ENCODE results near the gene SOAT2.
A peak's percentile ranks its signal among the peaks of the same experiment; 100 is the strongest.
"Not testable (repeated sequence)": the region's sequence is repeated elsewhere in the genome, so short reads cannot be mapped to it uniquely, and the experiment has no call there.

SOAT2 gene

GRCh38 chr12:53160000-53160399, 56.7 kb downstream of the SOAT2 start:
- DNase-seq = no peak

GRCh38 chr12:53160673-53161072, 57.4 kb downstream of the SOAT2 start:
- no peak for DNase-seq

- no peak for DNase-seq
Measured at GRCh38 chr12:53161119-53161911, 58.0 kb downstream of the SOAT2 start.

- DNase-seq = not testable (repeated sequence)
Measured at GRCh38 chr12:53163008-53163407, 59.7 kb downstream of the SOAT2 start.

GRCh38 chr12:53166837-53167236, 63.6 kb downstream of the SOAT2 start:
- DNase-seq = no peak

GRCh38 chr12:53169644-53170043, 66.4 kb downstream of the SOAT2 start:
- DNase-seq = no peak

- DNase-seq = no peak
Measured at GRCh38 chr12:53170215-53170614, 66.9 kb downstream of the SOAT2 start.

- DNase-seq = no peak
Measured at GRCh38 chr12:53170876-53171724, 67.8 kb downstream of the SOAT2 start.

GRCh38 chr12:53171725-53172329, 68.5 kb downstream of the SOAT2 start:
- no peak for DNase-seq

GRCh38 chr12:53172352-53172751, 69.1 kb downstream of the SOAT2 start:
- DNase-seq = no peak

- DNase-seq = peak; percentile 37
Measured at GRCh38 chr12:53173085-53173715, 69.9 kb downstream of the SOAT2 start.
